ENCODE data around the gene CNST. TPM values are rescaled to one million over a fixed set of nuclear protein-coding genes. Genes with fewer than 3 reads are reported as not detected.
A peak's percentile ranks its signal among the peaks of the same experiment; 100 is the strongest.

The CNST gene
- total and polyA plus RNA-seq, 9 of the 15 experiments (the other 6 are each of a cell fraction or from before 2014, with no cell fraction given), result 17.0 to 55.3 (median 30.8) TPM

- TF ChIP-seq IFI16 (CRISPR knock-in tag; IDR thresholded peaks at IDR 0.05), result no peak
Observed at GRCh38 chr1:246537887-246538286, 28.4 kb upstream of the CNST start (continued).

DNA sequence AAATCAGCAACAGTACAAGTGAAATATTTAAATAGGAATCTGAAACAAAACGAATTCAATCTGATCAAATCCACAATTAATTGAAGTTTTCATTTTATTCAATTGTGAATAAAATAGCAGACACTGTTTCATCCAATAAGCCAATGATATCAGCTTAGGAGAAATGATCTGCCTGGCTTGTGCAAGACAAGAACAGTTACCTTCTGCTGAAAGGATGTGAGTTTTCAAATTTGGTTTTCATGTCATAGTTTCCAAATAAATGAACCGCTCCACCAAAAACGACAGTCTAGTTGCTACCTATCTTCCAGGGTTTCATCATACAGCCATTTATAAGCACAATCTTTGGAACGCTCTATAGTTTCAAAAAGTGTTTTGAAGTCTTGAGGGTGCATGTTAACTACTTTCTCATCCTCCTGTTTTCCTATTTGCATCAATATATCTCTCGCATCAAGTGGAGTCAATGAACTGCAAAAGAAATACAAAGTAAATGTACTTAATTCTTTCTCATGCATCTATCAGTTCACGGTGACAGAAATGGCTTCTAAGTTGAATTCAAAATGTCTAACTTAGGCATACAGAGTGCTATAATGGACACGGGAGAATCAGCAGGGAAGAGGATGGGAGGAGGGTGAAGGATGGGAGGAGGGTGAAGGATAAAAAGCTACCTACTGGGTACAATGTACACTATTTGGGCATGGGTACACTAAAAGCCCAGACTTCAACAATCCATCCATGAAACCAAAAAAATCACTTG lies 25.3 kb upstream of the CNST start:
- H3K36me3 ChIP-seq (ENCODE audit: control insufficient read depth, insufficient read depth, low read length), result peaks cover 53% of the 10 kb centered on the region
- intact Hi-C loops (cut with micrococcal nuclease), result no loop called here

More for the DNA sequence above, 25.3 kb upstream of the CNST start:
- BruUV-seq (replicated peaks), result TSS peak; percentile 18
- Histone ChIP-seq H4K20me1 (replicated peaks; ENCODE audit: control insufficient read depth, insufficient read depth, low read length) (no peaks in the 10 kb centered on the region), H3K9me1 (ENCODE audit: control insufficient read depth, insufficient read depth, low read length) (no peaks in the 10 kb centered on the region), H3K79me2 (ENCODE audit: control insufficient read depth, insufficient read depth, low read length) (no peaks in the 10 kb centered on the region), H3K4me1 (replicated peaks in 1 of 2; ENCODE audit: control insufficient read depth in 2 of 2, insufficient read depth in 2 of 2, low read length in 2 of 2) (no peaks in the 10 kb centered on the region), H3K9me3 (replicated peaks; ENCODE audit: control insufficient read depth, insufficient read depth, low read depth, low read length) (no peaks in the 10 kb centered on the region), H3K27ac (ENCODE audit: extremely low read depth, low read depth, low read length) (no peak overlapping the region), H3K4me2 (ENCODE audit: insufficient read depth, low read length) (no peak overlapping the region), H3K27me3 (ENCODE audit: control insufficient read depth in 2 of 2, insufficient read depth in 2 of 2, low read length in 2 of 2) (no peaks in the 10 kb centered on the region), H2AFZ (ENCODE audit: low read depth, low read length) (no peak overlapping the region), H3K9ac (ENCODE audit: insufficient read depth in 1 of 2, low read depth in 2 of 2, low read length in 2 of 2) (no peak overlapping the region), H3K4me3 (no peak overlapping the region)
- 66% methylated on average over 7 of the region's 7 CpGs for WGBS (ENCODE audit: insufficient coverage, low coverage, missing lambda C conversion rate)
- ChIA-PET POLR2A (interaction anchor here (1.9 kb wide), 1 partner anchor 10 kb away, joined by 5 read pairs; no protein-coding TSS in a partner anchor), CTCF (ENCODE audit: low intra/inter-chr PET ratio) (no interaction called here)
- ATAC-seq (no peak), DNase-seq (ENCODE audit: extremely low read depth in 1 of 4, low spot score in 3 of 4) (no peak), FAIRE-seq (no peak)
- TF ChIP-seq U2AF2 (optimal IDR thresholded peaks at IDR 0.05; ENCODE audit: low read depth, low read length), result no peak
- TF ChIP-seq POLR2A (conservative IDR thresholded peaks at IDR 0.05), result no peak
- TF ChIP-seq POLR2G (IDR thresholded peaks at IDR 0.05; ENCODE audit: low read depth, low read length), result no peak
- no peak for TF ChIP-seq ZKSCAN3 (CRISPR knock-in tag; IDR thresholded peaks at IDR 0.05)
- TF ChIP-seq ZNF695 (CRISPR knock-in tag; IDR thresholded peaks at IDR 0.05), result no peak
- no peak for TF ChIP-seq ARHGAP35 (IDR thresholded peaks at IDR 0.05; ENCODE audit: partially characterized antibody)
- no peak for TF ChIP-seq TAF1 (IDR thresholded peaks at IDR 0.05; ENCODE audit: control insufficient read depth, extremely low read depth, insufficient read depth, low read length, severe bottlenecking)
- no peak for TF ChIP-seq HES1 (IDR thresholded peaks at IDR 0.05; ENCODE audit: low read depth)
- TF ChIP-seq, protein P1, sequence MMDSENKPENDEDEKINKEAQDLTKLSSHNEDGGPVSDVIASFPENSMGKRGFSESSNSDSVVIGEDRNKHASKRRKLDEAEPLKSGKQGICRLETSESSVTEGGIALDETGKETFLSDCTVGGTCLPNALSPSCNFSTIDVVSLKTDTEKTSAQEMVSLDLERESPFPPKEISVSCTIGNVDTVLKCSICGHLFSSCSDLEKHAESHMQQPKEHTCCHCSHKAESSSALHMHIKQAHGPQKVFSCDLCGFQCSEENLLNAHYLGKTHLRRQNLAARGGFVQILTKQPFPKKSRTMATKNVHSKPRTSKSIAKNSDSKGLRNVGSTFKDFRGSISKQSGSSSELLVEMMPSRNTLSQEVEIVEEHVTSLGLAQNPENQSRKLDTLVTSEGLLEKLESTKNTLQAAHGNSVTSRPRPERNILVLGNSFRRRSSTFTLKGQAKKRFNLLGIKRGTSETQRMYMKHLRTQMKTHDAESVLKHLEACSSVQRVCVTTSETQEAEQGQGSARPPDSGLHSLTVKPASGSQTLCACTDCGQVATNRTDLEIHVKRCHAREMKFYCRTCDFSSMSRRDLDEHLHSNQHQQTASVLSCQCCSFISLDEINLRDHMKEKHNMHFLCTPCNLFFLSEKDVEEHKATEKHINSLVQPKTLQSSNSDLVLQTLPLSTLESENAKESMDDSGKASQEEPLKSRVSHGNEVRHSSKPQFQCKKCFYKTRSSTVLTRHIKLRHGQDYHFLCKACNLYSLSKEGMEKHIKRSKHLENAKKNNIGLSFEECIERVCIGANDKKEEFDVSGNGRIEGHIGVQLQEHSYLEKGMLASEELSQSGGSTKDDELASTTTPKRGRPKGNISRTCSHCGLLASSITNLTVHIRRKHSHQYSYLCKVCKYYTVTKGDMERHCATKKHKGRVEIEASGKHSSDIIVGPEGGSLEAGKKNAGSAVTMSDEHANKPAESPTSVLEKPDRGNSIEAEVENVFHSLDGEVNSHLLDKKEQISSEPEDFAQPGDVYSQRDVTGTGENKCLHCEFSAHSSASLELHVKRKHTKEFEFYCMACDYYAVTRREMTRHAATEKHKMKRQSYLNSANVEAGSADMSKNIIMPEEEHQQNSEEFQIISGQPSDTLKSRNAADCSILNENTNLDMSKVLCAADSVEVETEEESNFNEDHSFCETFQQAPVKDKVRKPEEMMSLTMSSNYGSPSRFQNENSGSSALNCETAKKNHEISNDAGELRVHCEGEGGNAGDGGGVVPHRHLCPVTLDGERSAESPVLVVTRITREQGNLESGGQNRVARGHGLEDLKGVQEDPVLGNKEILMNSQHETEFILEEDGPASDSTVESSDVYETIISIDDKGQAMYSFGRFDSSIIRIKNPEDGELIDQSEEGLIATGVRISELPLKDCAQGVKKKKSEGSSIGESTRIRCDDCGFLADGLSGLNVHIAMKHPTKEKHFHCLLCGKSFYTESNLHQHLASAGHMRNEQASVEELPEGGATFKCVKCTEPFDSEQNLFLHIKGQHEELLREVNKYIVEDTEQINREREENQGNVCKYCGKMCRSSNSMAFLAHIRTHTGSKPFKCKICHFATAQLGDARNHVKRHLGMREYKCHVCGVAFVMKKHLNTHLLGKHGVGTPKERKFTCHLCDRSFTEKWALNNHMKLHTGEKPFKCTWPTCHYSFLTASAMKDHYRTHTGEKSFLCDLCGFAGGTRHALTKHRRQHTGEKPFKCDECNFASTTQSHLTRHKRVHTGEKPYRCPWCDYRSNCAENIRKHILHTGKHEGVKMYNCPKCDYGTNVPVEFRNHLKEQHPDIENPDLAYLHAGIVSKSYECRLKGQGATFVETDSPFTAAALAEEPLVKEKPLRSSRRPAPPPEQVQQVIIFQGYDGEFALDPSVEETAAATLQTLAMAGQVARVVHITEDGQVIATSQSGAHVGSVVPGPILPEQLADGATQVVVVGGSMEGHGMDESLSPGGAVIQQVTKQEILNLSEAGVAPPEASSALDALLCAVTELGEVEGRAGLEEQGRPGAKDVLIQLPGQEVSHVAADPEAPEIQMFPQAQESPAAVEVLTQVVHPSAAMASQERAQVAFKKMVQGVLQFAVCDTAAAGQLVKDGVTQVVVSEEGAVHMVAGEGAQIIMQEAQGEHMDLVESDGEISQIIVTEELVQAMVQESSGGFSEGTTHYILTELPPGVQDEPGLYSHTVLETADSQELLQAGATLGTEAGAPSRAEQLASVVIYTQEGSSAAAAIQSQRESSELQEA (IDR thresholded peaks at IDR 0.05; ENCODE audit: low read depth), result no peak
- no peak for TF ChIP-seq ZNF274 (IDR thresholded peaks at IDR 0.05; ENCODE audit: borderline replicate concordance, low read depth, low read length)
- in situ Hi-C loops (cut with MboI), result no loop called here

Measured in K562 (cell line).